SU-DHL-6 (cell line): Measurements from ENCODE around the gene NR1H2.
"Not testable (repeated sequence)": the region's sequence is repeated elsewhere in the genome, so short reads cannot be mapped to it uniquely, and the experiment has no call there.

Experiments
- H2AFZ ChIP-seq: fragments of 200-600 bp; sonication (generic); 2 replicates; pipeline ENCODE4 v1.6.1; 2014; ENCODE audit warnings: low read depth, mild to moderate bottlenecking, moderate library complexity, mixed read lengths, antibody characterized with exemption, low read length; ENCODE audit not compliant: severe bottlenecking
- H3F3A ChIP-seq: fragments of 200-600 bp; shearing (Covaris generic); 2 replicates; pipeline ENCODE4 v1.6.0; 2016; ENCODE audit warnings: antibody characterized with exemption, mild to moderate bottlenecking; ENCODE audit not compliant: insufficient read depth
- H3K27ac ChIP-seq: fragments of 200-600 bp; sonication (generic); 2 replicates; pipeline ENCODE4 v1.5.1; 2016; ENCODE audit warnings: low read depth, mild to moderate bottlenecking, low read length, moderate library complexity, mixed read lengths
- H3K27me3 ChIP-seq: fragments of 200-600 bp; sonication (generic), shearing (Covaris generic); 2 replicates; pipeline ENCODE4 v1.6.0; 2014; ENCODE audit warnings: mild to moderate bottlenecking, low read length
- H3K36me3 ChIP-seq: fragments of 200-600 bp; sonication (generic); 2 replicates; pipeline ENCODE4 v1.6.1; 2014; ENCODE audit warnings: mild to moderate bottlenecking, low read length, mixed read lengths
- H3K4me2 ChIP-seq: fragments of 300-600, 200-600 bp; shearing (Covaris generic), sonication (generic); 2 replicates; pipeline ENCODE4 v1.6.0; 2014; ENCODE audit warnings: low read length, low read depth, mild to moderate bottlenecking; ENCODE audit not compliant: poor library complexity, severe bottlenecking
- H3K4me3 ChIP-seq: fragments of 200-600 bp; sonication (generic); 2 replicates; pipeline ENCODE4 v1.5.1; 2014; ENCODE audit warnings: antibody characterized with exemption, low read length, mild to moderate bottlenecking, mixed read lengths; ENCODE audit not compliant: insufficient read depth, poor library complexity, severe bottlenecking
- H3K79me2 ChIP-seq: fragments of 200-600 bp; sonication (generic); 2 replicates; pipeline ENCODE4 v1.6.1; 2014; ENCODE audit warnings: mild to moderate bottlenecking, low read length, moderate library complexity; ENCODE audit not compliant: insufficient read depth
- H3K9ac ChIP-seq: fragments of 200-600 bp; sonication (generic); 2 replicates; pipeline ENCODE4 v1.7.0; 2014; ENCODE audit warnings: mild to moderate bottlenecking, low read length
- H3K9me2 ChIP-seq: fragments of 200-600 bp; sonication (generic); replicated peaks from 2 replicates; pipeline ENCODE4 v1.6.1; 2014; ENCODE audit warnings: low read length; ENCODE audit not compliant: insufficient read depth
- H3K9me3 ChIP-seq: fragments of 200-600 bp; sonication (generic); 2 replicates; pipeline ENCODE4 v1.6.1; 2014; ENCODE audit warnings: low read length, mixed read lengths; ENCODE audit not compliant: insufficient read depth
- H4K20me1 ChIP-seq: fragments of 200-600 bp; sonication (generic); 2 replicates; pipeline ENCODE4 v1.6.1; 2014; ENCODE audit warnings: low read depth, mild to moderate bottlenecking, antibody characterized with exemption, low read length, moderate library complexity, mixed read lengths
- CTCF ChIP-seq: fragments of 200-600 bp; sonication (generic); IDR thresholded peaks from one replicate; pipeline ENCODE4 v1.5.1; 2017; ENCODE audit warnings: antibody characterized with exemption, mild to moderate bottlenecking, low read length, moderate library complexity; ENCODE audit not compliant: insufficient read depth, poor library complexity, severe bottlenecking
- EZH2phosphoT487 ChIP-seq: fragments of 200-600 bp; sonication (generic), shearing (Covaris generic); conservative IDR thresholded peaks from 2 replicates; pipeline ENCODE4 v1.6.1; 2018; ENCODE audit warnings: mild to moderate bottlenecking, antibody characterized with exemption, low read length, moderate library complexity, mixed read lengths

NR1H2 gene

GRCh38 chr19:50334741-50335421 lies 41.4 kb upstream of the NR1H2 start:
- Histone ChIP-seq H3K27me3 (no peaks in the 10 kb centered on the region), H3K79me2 (peaks cover 23% of the 10 kb centered on the region), H3K9me3 (no peaks in the 10 kb centered on the region), H3K9ac (no peak overlapping the region), H3F3A (peaks cover 63% of the 10 kb centered on the region), H3K9me2 (no peaks in the 10 kb centered on the region), H3K4me2 (no peak overlapping the region), H4K20me1 (peaks cover 9% of the 10 kb centered on the region; the same call in 1 of the 2 replicates), H3K4me3 (no peak overlapping the region), H3K27ac (peak overlapping the region; percentile 46), H2AFZ (no peak overlapping the region), H3K36me3 (peaks cover 26% of the 10 kb centered on the region)
- TF ChIP-seq EZH2phosphoT487 (no peak), CTCF (no peak)

- not testable (repeated sequence) for H3K9me3 ChIP-seq, H4K20me1 ChIP-seq, H3K9me2 ChIP-seq, H2AFZ ChIP-seq, H3K27ac ChIP-seq, H3K27me3 ChIP-seq, H3K4me3 ChIP-seq, H3K4me2 ChIP-seq, H3K9ac ChIP-seq
- Histone ChIP-seq H3K79me2 (peaks cover 41% of the 10 kb centered on the region), H3F3A (peaks cover 73% of the 10 kb centered on the region), H3K36me3 (peaks cover 33% of the 10 kb centered on the region)
Measured at GRCh38 chr19:50337031-50337430, 39.2 kb upstream of the NR1H2 start.

- Histone ChIP-seq H3K36me3 (peaks cover 26% of the 10 kb centered on the region), H3K9me3 (no peaks in the 10 kb centered on the region), H2AFZ (no peak overlapping the region), H3K79me2 (peaks cover 64% of the 10 kb centered on the region), H3K4me3 (peak overlapping the region; percentile 43), H3K27me3 (no peaks in the 10 kb centered on the region), H4K20me1 (peaks cover 10% of the 10 kb centered on the region; the same call in 1 of the 2 replicates), H3K27ac (peak overlapping the region; percentile 97), H3F3A (peaks cover 69% of the 10 kb centered on the region), H3K4me2 (peak overlapping the region; percentile 76), H3K9ac (peak overlapping the region; percentile 53), H3K9me2 (no peaks in the 10 kb centered on the region)
- TF ChIP-seq CTCF (no peak), EZH2phosphoT487 (no peak)
Measured at GRCh38 chr19:50340331-50340730, 35.9 kb upstream of the NR1H2 start.

GRCh38 chr19:50341091-50341564 lies 35.1 kb upstream of the NR1H2 start:
- Histone ChIP-seq H4K20me1 (peaks cover 10% of the 10 kb centered on the region; the same call in 1 of the 2 replicates), H3K79me2 (peaks cover 64% of the 10 kb centered on the region), H3K4me2 (peak overlapping the region; percentile 76)

More at GRCh38 chr19:50341091-50341564, 35.1 kb upstream of the NR1H2 start:
- Histone ChIP-seq H3K27me3 (no peaks in the 10 kb centered on the region), H3K9me2 (no peaks in the 10 kb centered on the region), H3K9ac (peak overlapping the region; percentile 53), H3K9me3 (no peaks in the 10 kb centered on the region), H2AFZ (no peak overlapping the region), H3F3A (peaks cover 71% of the 10 kb centered on the region), H3K27ac (peak overlapping the region; percentile 97), H3K36me3 (peaks cover 22% of the 10 kb centered on the region), H3K4me3 (peak overlapping the region; percentile 43)
- TF ChIP-seq EZH2phosphoT487, result no peak
- no peak for TF ChIP-seq CTCF
